Adrenal gland (tissue), 5 donors: Measurements from ENCODE around the gene HOMER2.

Experiments used
- CTCF ChIP-seq, 6 experiments: fragments of 450-650 bp in 4 of 6; fragments of 200-600 bp in 2 of 6; sonication (generic) in 1 of 6; IDR thresholded peaks; 1 replicate in 5 of 6; 2 replicates in 1 of 6; pipeline versions ENCODE4 v1.5.1 to v1.8.0; 2016 to 2021; ENCODE audit warnings: antibody characterized with exemption in 6 of 6, mild to moderate bottlenecking in 2 of 6, moderate library complexity in 1 of 6
- POLR2A ChIP-seq, 2 donors: fragments of 450-650 bp; IDR thresholded peaks; one replicate each; pipeline ENCODE4 v1.6.1; 2017; ENCODE audit warnings: antibody characterized with exemption in 2 of 2, mild to moderate bottlenecking in 2 of 2, moderate library complexity in 1 of 2
- donor health status: DM: no; HTN: no; CAD: no.

GRCh38 chr15:82999905-83000671 is 47.6 kb upstream of the HOMER2 start:
- peak; percentile 25 to 78 (median 68) for TF ChIP-seq CTCF (IDR thresholded peaks at IDR 0.05)
- no peak for TF ChIP-seq POLR2A (IDR thresholded peaks at IDR 0.05)
